OCI-LY3 (cell line): ENCODE data around the gene CTSH.
"Not testable (repeated sequence)": the region's sequence is repeated elsewhere in the genome, so short reads cannot be mapped to it uniquely, and the experiment has no call there.

Experiments
- H2AFZ ChIP-seq: fragments of 200-600, 300-600 bp; shearing (Covaris generic); 2 replicates; pipeline ENCODE4 v1.6.0; 2014; ENCODE audit warnings: antibody characterized with exemption, low read depth, low read length
- H3K27ac ChIP-seq: fragments of 200-600, 300-600 bp; sonication (generic); 2 replicates; pipeline ENCODE4 v1.5.1; 2014; ENCODE audit warnings: mild to moderate bottlenecking, low read length, moderate library complexity, mixed read lengths
- H3K27me3 ChIP-seq: fragments of 200-600, 300-600 bp; sonication (generic); 2 replicates; pipeline ENCODE4 v1.6.1; 2014; ENCODE audit warnings: low read depth, low read length, mixed read lengths
- H3K36me3 ChIP-seq: fragments of 200-600, 300-600 bp; sonication (generic); replicated peaks from 2 replicates; pipeline ENCODE3; 2014; ENCODE audit warnings: low read depth, low read length, mixed read lengths
- H3K4me1 ChIP-seq: fragments of 300-600, 200-600 bp; sonication (generic); 2 replicates; pipeline ENCODE4 v1.6.1; 2014; ENCODE audit warnings: low read length, mixed read lengths
- H3K4me2 ChIP-seq: fragments of 200-600, 300-600 bp; sonication (generic); 2 replicates; pipeline ENCODE4 v1.6.1; 2014; ENCODE audit warnings: low read length, mixed read lengths
- H3K4me3 ChIP-seq: fragments of 300-600, 200-600 bp; sonication (generic); 2 replicates; pipeline ENCODE4 v1.5.1; 2014; ENCODE audit warnings: antibody characterized with exemption, mild to moderate bottlenecking, low read length, moderate library complexity
- H3K79me2 ChIP-seq: fragments of 300-600, 200-600 bp; shearing (Covaris generic); 2 replicates; pipeline ENCODE4 v1.6.1; 2014; ENCODE audit warnings: mild to moderate bottlenecking, low read length, mixed read lengths
- H3K9ac ChIP-seq: fragments of 300-600, 200-600 bp; shearing (Covaris generic); 2 replicates; pipeline ENCODE4 v1.6.0; 2014; ENCODE audit warnings: mild to moderate bottlenecking, low read length, moderate library complexity
- H3K9me3 ChIP-seq: fragments of 200-600, 300-600 bp; shearing (Covaris generic); 2 replicates; pipeline ENCODE4 v1.6.1; 2014; ENCODE audit warnings: low read length, mixed read lengths; ENCODE audit not compliant: insufficient read depth
- H4K20me1 ChIP-seq: fragments of 200-600, 300-600 bp; sonication (generic); 2 replicates; pipeline ENCODE4 v1.6.1; 2016; ENCODE audit warnings: low read length, mixed read lengths; ENCODE audit not compliant: insufficient read depth
- CTCF ChIP-seq: fragments of 200-600, 300-600 bp; sonication (generic); IDR thresholded peaks from 2 replicates; pipeline ENCODE4 v1.5.1; 2014; ENCODE audit warnings: antibody characterized with exemption, low read length, low read depth
- EZH2phosphoT487 ChIP-seq: fragments of 200-600 bp; shearing (Covaris generic); IDR thresholded peaks from 2 replicates; pipeline ENCODE4 v1.6.1; 2018; ENCODE audit warnings: antibody characterized with exemption, mixed run types, low read depth

CTSH gene

GRCh38 chr15:78928616-78929093 lies 16.2 kb downstream of the CTSH start:
- Histone ChIP-seq H3K27ac (no peak overlapping the region), H3K4me2 (no peak overlapping the region), H2AFZ (no peak overlapping the region), H3K27me3 (no peaks in the 10 kb centered on the region), H3K4me3 (no peak overlapping the region), H4K20me1 (peaks cover 30% of the 10 kb centered on the region), H3K79me2 (peaks cover 20% of the 10 kb centered on the region; the same call in 1 of the 2 replicates), H3K4me1 (peaks cover 11% of the 10 kb centered on the region), H3K9me3 (no peaks in the 10 kb centered on the region), H3K36me3 (peaks cover 91% of the 10 kb centered on the region), H3K9ac (no peak overlapping the region)
- TF ChIP-seq CTCF: no peak
- no peak for TF ChIP-seq EZH2phosphoT487

- H3K9ac ChIP-seq, H3K9me3 ChIP-seq, H3K4me2 ChIP-seq, H3K27me3 ChIP-seq, H3K4me3 ChIP-seq, H2AFZ ChIP-seq: not testable (repeated sequence)
- H3K27ac ChIP-seq: 0 out of 2 replicates have a peak overlapping the region, but pooled peaks have one; percentile 1
- peaks cover 32% of the 10 kb centered on the region for H4K20me1 ChIP-seq
- peaks cover 91% of the 10 kb centered on the region for H3K36me3 ChIP-seq
- peaks cover 16% of the 10 kb centered on the region for H3K4me1 ChIP-seq
- peaks cover 20% of the 10 kb centered on the region; the same call in 1 of the 2 replicates for H3K79me2 ChIP-seq
These were observed 16.7 kb downstream of the CTSH start for GRCh38 chr15:78928176-78928575.

- Histone ChIP-seq H3K27ac (no peak overlapping the region), H3K27me3 (no peaks in the 10 kb centered on the region), H3K79me2 (peaks cover 20% of the 10 kb centered on the region; the same call in 1 of the 2 replicates), H3K9ac (no peak overlapping the region), H3K4me2 (no peak overlapping the region), H4K20me1 (peaks cover 38% of the 10 kb centered on the region), H3K4me1 (peaks cover 21% of the 10 kb centered on the region), H3K36me3 (peaks cover 90% of the 10 kb centered on the region), H3K4me3 (no peak overlapping the region), H3K9me3 (no peaks in the 10 kb centered on the region), H2AFZ (no peak overlapping the region)
- TF ChIP-seq CTCF: no peak
- TF ChIP-seq EZH2phosphoT487: no peak
These were observed 17.6 kb downstream of the CTSH start for GRCh38 chr15:78927077-78927790.

- H3K4me2 ChIP-seq: no peak overlapping the region
- H2AFZ ChIP-seq: no peak overlapping the region
- H3K9me3 ChIP-seq: no peaks in the 10 kb centered on the region
- peaks cover 90% of the 10 kb centered on the region for H3K36me3 ChIP-seq
- TF ChIP-seq CTCF: peak; percentile 21; the same call in 1 of the 2 replicates
- no peak for TF ChIP-seq EZH2phosphoT487
- H4K20me1 ChIP-seq: peaks cover 40% of the 10 kb centered on the region
- no peak overlapping the region for H3K27ac ChIP-seq
- no peaks in the 10 kb centered on the region for H3K27me3 ChIP-seq
- H3K4me3 ChIP-seq: no peak overlapping the region
- H3K79me2 ChIP-seq: peaks cover 18% of the 10 kb centered on the region; the same call in 1 of the 2 replicates
- no peak overlapping the region for H3K9ac ChIP-seq
- peaks cover 21% of the 10 kb centered on the region for H3K4me1 ChIP-seq
These were observed 18.7 kb downstream of the CTSH start for GRCh38 chr15:78925956-78926743.
